IMR-90 (cell line): ENCODE data around the gene EDNRB. TPM values are rescaled to one million over a fixed set of nuclear protein-coding genes. Genes with fewer than 3 reads are reported as not detected.

ENCODE experiments used
- ATAC-seq: fragments of 200-7000 bp; cut with Tn5 transposase; 2 replicates; pipeline ENCODE4 v1.9.1; 2020; ENCODE audit warnings: low read depth, mild to moderate bottlenecking, moderate library complexity
- BruUV-seq: library from RNA; stranded (reverse); fragments of 400-500 nt; replicated peaks from 2 replicates; lab custom pipeline; 2021; lab: Mats Ljungman, UMichigan
- CTCF ChIA-PET: fragments of 300-600 bp; formaldehyde crosslinking; extraction: SDS; loops from one replicate; lab custom pipeline; 2021; ENCODE audit warnings: antibody characterized with exemption; lab: Yijun Ruan, JAX
- POLR2A ChIA-PET: fragments of 300-600 bp; sonication (Branson Sonifier 250); formaldehyde crosslinking; loops from one replicate; lab custom pipeline; 2022; ENCODE audit warnings: antibody characterized with exemption; ENCODE audit not compliant: unreplicated experiment; lab: Charles Lee
- DNase-seq: peaks from one replicate; pipeline ENCODE4 v3.0.0; 2013
- H2AFZ ChIP-seq: replicated peaks from 2 replicates; pipeline ENCODE3; 2013; ENCODE audit warnings: low read length, mild to moderate bottlenecking; ENCODE audit not compliant: poor library complexity
- H2AK5ac ChIP-seq: 2 replicates; pipeline ENCODE4 v1.6.1; 2013; ENCODE audit warnings: low read depth, low read length, inconsistent platforms
- H2AK9ac ChIP-seq: replicated peaks from 2 replicates; pipeline ENCODE3; 2013; ENCODE audit warnings: mild to moderate bottlenecking, low read depth, low read length, moderate library complexity; ENCODE audit not compliant: poor library complexity
- H2BK120ac ChIP-seq: 2 replicates; pipeline ENCODE4 v1.6.1; 2013; ENCODE audit warnings: low read depth, low read length, inconsistent platforms
- H2BK15ac ChIP-seq: 3 replicates; pipeline ENCODE4 v1.6.1; 2013; ENCODE audit warnings: low read depth, low read length, inconsistent platforms
- H2BK20ac ChIP-seq: 2 replicates; pipeline ENCODE4 v1.6.1; 2013; ENCODE audit warnings: low read depth, mild to moderate bottlenecking, inconsistent platforms, low read length, moderate library complexity
- H2BK5ac ChIP-seq: 2 replicates; pipeline ENCODE4 v1.6.1; 2013; ENCODE audit warnings: mild to moderate bottlenecking, low read depth, low read length, inconsistent platforms; ENCODE audit not compliant: poor library complexity, severe bottlenecking
- H3K14ac ChIP-seq: replicated peaks from 2 replicates; pipeline ENCODE4 v1.6.1; 2013; ENCODE audit warnings: low read depth, low read length, inconsistent platforms
- H3K18ac ChIP-seq: 2 replicates; pipeline ENCODE4 v1.6.1; 2013; ENCODE audit warnings: low read depth, low read length, control low read depth
- H3K23ac ChIP-seq: 2 replicates; pipeline ENCODE4 v1.6.1; 2013; ENCODE audit warnings: low read depth, low read length, inconsistent platforms
- H3K27ac ChIP-seq: 2 replicates; pipeline ENCODE4 v1.5.1; 2013; ENCODE audit warnings: mild to moderate bottlenecking, control low read depth, low read length; ENCODE audit not compliant: insufficient read depth
- H3K27me3 ChIP-seq: 2 replicates; pipeline ENCODE4 v1.6.1; 2013; ENCODE audit warnings: low read length; ENCODE audit not compliant: control insufficient read depth, insufficient read depth
- H3K36me3 ChIP-seq: 2 replicates; pipeline ENCODE4 v1.6.1; 2013; ENCODE audit warnings: low read length, mixed read lengths; ENCODE audit not compliant: control insufficient read depth, insufficient read depth
- H3K4ac ChIP-seq: 2 replicates; pipeline ENCODE4 v1.6.1; 2013; ENCODE audit warnings: low read depth, low read length, inconsistent platforms
- H3K4me1 ChIP-seq: 2 replicates; pipeline ENCODE4 v1.6.1; 2013; ENCODE audit warnings: low read length, mixed read lengths; ENCODE audit not compliant: control insufficient read depth, insufficient read depth
- H3K4me2 ChIP-seq: 2 replicates; pipeline ENCODE4 v1.6.1; 2013; ENCODE audit warnings: low read depth, mild to moderate bottlenecking, control low read depth, low read length, moderate library complexity
- H3K4me3 ChIP-seq: 2 replicates; pipeline ENCODE4 v1.5.1; 2013; ENCODE audit warnings: low read depth, mild to moderate bottlenecking, control low read depth, low read length, moderate library complexity; ENCODE audit not compliant: insufficient read depth
- H3K56ac ChIP-seq: 2 replicates; pipeline ENCODE4 v1.6.1; 2013; ENCODE audit warnings: low read length, inconsistent platforms; ENCODE audit not compliant: insufficient read depth; ENCODE audit errors: extremely low read depth
- H3K79me1 ChIP-seq, 2 experiments: 2 replicates each; pipeline ENCODE4 v1.6.1; 2013; ENCODE audit warnings: low read length in 2 of 2, inconsistent platforms in 1 of 2, low read depth in 1 of 2
- H3K9ac ChIP-seq: 2 replicates; pipeline ENCODE4 v1.6.1; 2013; ENCODE audit warnings: low read depth, low read length, control low read depth
- H3K9me1 ChIP-seq: 2 replicates; pipeline ENCODE4 v1.6.1; 2013; ENCODE audit warnings: low read length, inconsistent platforms; ENCODE audit not compliant: insufficient read depth
- H3K9me3 ChIP-seq: 2 replicates; pipeline ENCODE4 v1.6.1; 2013; ENCODE audit warnings: low read length; ENCODE audit not compliant: control insufficient read depth, insufficient read depth
- H4K20me1 ChIP-seq: 2 replicates; pipeline ENCODE4 v1.6.1; 2013; ENCODE audit warnings: low read length, inconsistent platforms; ENCODE audit not compliant: insufficient read depth
- H4K5ac ChIP-seq: 2 replicates; pipeline ENCODE4 v1.6.1; 2013; ENCODE audit warnings: mild to moderate bottlenecking, low read depth, low read length, control low read depth
- H4K8ac ChIP-seq, 2 experiments: 2 replicates each; pipeline ENCODE4 v1.6.1; 2013; ENCODE audit warnings: low read depth in 2 of 2, low read length in 2 of 2, control low read depth in 1 of 2, inconsistent platforms in 1 of 2
- H4K91ac ChIP-seq: 2 replicates; pipeline ENCODE4 v1.6.1; 2013; ENCODE audit warnings: low read depth, low read length, inconsistent platforms; ENCODE audit not compliant: insufficient read depth
- CTCF ChIP-seq: conservative IDR thresholded peaks from 2 replicates; pipeline ENCODE4 v1.5.1; 2012; ENCODE audit warnings: mild to moderate bottlenecking, low read depth, low read length, improper control_type of control experiment
- SMC3 ChIP-seq: fragments of 150-350 bp; IDR thresholded peaks from 2 replicates; pipeline ENCODE4 v1.6.1; 2016; ENCODE audit warnings: low read depth, mild to moderate bottlenecking, antibody characterized with exemption, low read length, moderate library complexity
- dilution Hi-C: fragments of 300-500 bp; cut with HindIII; formaldehyde crosslinking; loops from one replicate; pipeline ENCODE4 v1.14.3; 2018; ENCODE audit warnings: low sequenced_read_pairs; ENCODE audit not compliant: unreplicated experiment
- in situ Hi-C: fragments of 300-500 bp; cut with MboI; formaldehyde crosslinking; loops from 3 replicates; pipeline ENCODE4 v1.14.3; 2019; ENCODE audit warnings: low sequenced_read_pairs, inconsistent platforms, mixed read lengths
- intact Hi-C: fragments of 100-400 bp; cut with micrococcal nuclease; formaldehyde crosslinking; loops from 2 replicates; pipeline ENCODE4 v1.10.0; 2022
- polyA plus RNA-seq, 3 experiments: library from polyadenylated mRNA; depleted of rRNA; stranded (reverse); fragments of >200 nt; gene quantifications; 2 replicates each; pipeline ENCODE4 v1.2.3, GENCODE V29; 2012; ENCODE audit warnings: low replicate concordance in 1 of 3
- total RNA-seq: library from RNA; depleted of rRNA; stranded (reverse); fragments of >200 nt; gene quantifications from 2 replicates; pipeline ENCODE4 v1.2.3, GENCODE V29; 2012

The EDNRB gene
- total and polyA plus RNA-seq, 2 of the 4 experiments (the other 2 are of a cell fraction), result under 0.01 to 0.09 TPM

- Histone ChIP-seq H4K8ac (peak overlapping the region; percentile 74 to 76; a peak in 3 of 4 replicates), H3K27ac (peak overlapping the region; percentile 96), H3K27me3 (no peaks in the 10 kb centered on the region), H3K14ac (peak overlapping the region; percentile 97), H3K18ac (peak overlapping the region; percentile 98), H2AK5ac (peak overlapping the region; percentile 90; the same call in 1 of the 2 replicates), H2BK5ac (peak overlapping the region; percentile 91), H2BK15ac (peak overlapping the region; percentile 98; the same call in 2 of the 3 replicates), H3K4me1 (peaks cover 13% of the 10 kb centered on the region), H2AFZ (no peak overlapping the region), H2AK9ac (no peak overlapping the region), H3K56ac (0 out of 2 replicates have a peak overlapping the region, but pooled peaks have one; percentile 65), H4K5ac (peak overlapping the region; percentile 91), H3K79me1 (no peaks in the 10 kb centered on the region), H3K9me1 (peaks cover 2% of the 10 kb centered on the region), H3K4ac (peak overlapping the region; percentile 81), H4K91ac (peak overlapping the region; percentile 84), H3K23ac (no peak overlapping the region), H3K9me3 (no peaks in the 10 kb centered on the region), H2BK120ac (peak overlapping the region; percentile 92), H4K20me1 (no peaks in the 10 kb centered on the region), H3K4me3 (no peak overlapping the region), H2BK20ac (peak overlapping the region; percentile 90), H3K4me2 (0 out of 2 replicates have a peak overlapping the region, but pooled peaks have one; percentile 5), H3K9ac (peak overlapping the region; percentile 39; the same call in 1 of the 2 replicates), H3K36me3 (no peaks in the 10 kb centered on the region)
- peak; percentile 72 for DNase-seq
- dilution Hi-C loops (no loop called here), in situ Hi-C loops (no loop called here), intact Hi-C loops (no loop called here)
- ATAC-seq, result peak; percentile 52
- CTCF ChIA-PET, result interaction anchor here (1.2 kb wide), 1 partner anchor 46 kb away, joined by 3 read pairs; no protein-coding TSS in a partner anchor
- BruUV-seq, result no TSS peak
- TF ChIP-seq CTCF (no peak), SMC3 (no peak)
- POLR2A ChIA-PET, result interaction anchor here (0.6 kb wide), 2 partner anchors 13 to 1436 kb away, joined by 3 read pairs; no protein-coding TSS in a partner anchor
Measured at GRCh38 chr13:77857531-77858209, 61.0 kb downstream of the EDNRB start.
